HG02571 (cell line): ENCODE data around the gene MAVS.

ENCODE experiments used
- ATAC-seq: cut with Tn5 transposase; IDR thresholded peaks from one replicate; pipeline ENCODE4 v1.9.1; 2021; ENCODE audit warnings: mild to moderate bottlenecking, moderate library complexity; ENCODE audit not compliant: unreplicated experiment

The MAVS gene

GRCh38 chr20:3906744-3907721 lies 60.4 kb downstream of the MAVS start:
- peak; percentile 73 for ATAC-seq

DNA sequence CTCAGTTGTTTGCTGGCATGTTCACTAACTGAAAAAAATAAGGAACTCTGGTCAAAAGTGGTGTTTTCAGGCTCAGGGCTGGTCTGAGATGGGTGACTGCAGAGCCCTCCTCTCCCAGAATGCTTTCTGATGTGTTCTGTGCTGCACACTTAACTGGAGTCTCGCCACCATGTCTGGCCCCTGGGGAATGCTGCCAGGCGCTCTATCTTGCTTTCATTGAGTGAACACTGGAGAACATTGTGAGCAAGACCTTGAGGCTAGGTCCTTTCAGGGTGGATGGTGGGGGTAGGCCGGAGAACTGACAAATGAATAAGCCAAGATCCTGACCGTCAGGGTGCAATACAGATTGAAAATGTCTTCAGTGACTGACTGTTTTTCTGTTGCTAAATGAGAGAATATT lies 62.0 kb downstream of the MAVS start:
- no peak for ATAC-seq

GRCh38 chr20:3909952-3910366 lies 63.3 kb downstream of the MAVS start:
- no peak for ATAC-seq

DNA sequence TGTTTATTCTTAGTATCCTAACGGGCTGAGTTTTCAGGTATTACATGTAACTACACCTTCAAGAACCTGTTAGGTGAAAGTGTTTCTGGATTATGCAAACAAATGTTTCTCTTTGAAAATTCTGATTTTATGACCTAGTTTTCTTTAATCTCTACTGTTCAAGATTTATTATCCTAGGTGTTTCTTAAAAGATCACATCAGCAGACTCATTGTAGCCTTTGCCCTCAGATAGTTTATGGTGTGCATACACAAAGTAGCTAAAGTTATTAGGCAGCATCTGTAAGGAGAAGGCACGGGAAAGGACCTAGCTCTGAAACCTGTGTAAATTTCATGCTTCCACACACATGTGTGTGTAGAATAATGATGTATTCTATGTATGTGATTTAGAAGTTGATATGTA lies 64.2 kb downstream of the MAVS start:
- ATAC-seq: no peak

DNA sequence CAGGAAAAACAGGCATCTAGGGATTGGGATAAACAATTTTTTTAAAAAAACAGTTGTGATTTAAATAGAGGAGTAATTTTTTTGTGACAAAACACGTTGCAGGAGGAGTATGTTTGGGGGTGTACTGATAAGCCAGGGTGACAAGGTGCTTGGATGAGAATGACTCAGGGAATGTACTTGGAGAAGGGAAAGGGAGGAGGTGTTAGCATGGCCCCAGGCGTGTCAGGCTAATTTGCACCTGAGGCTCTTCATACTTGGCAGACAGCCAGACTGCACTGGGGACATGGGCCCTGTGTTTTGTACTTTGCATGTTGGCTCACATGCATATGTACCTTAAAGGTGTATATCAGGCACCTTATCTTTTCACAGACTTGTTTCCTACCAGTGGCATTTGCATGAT lies 65.3 kb downstream of the MAVS start:
- ATAC-seq: no peak

- ATAC-seq: no peak
Measured at GRCh38 chr20:3914446-3914845, 67.8 kb downstream of the MAVS start.

- no peak for ATAC-seq
Measured at GRCh38 chr20:3915691-3916090, 69.1 kb downstream of the MAVS start.

GRCh38 chr20:3916364-3916763 lies 69.7 kb downstream of the MAVS start:
- ATAC-seq: no peak

- ATAC-seq: no peak
Measured at GRCh38 chr20:3919352-3919751, 72.7 kb downstream of the MAVS start.

- no peak for ATAC-seq
Measured at GRCh38 chr20:3922223-3922982, 75.8 kb downstream of the MAVS start.

DNA sequence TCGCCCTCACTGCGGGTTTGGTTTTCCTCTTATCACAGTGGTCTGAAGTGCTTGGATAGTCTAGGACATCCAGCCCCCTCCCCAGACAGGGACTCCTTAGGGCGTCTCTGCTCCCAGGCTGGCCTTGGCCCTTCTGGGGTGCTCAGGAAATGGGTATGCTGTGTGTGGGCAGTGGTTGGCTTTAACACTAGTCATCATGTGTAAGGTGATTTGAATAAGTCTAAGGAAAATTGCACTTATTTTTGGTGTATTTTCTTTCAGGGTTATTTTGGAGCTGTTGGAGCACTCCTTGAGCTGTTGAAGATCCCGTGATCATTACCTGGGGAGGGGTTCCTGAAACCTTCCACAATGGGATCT lies 76.3 kb downstream of the MAVS start:
- no peak for ATAC-seq

GRCh38 chr20:3923818-3924217 lies 77.2 kb downstream of the MAVS start:
- ATAC-seq: no peak

DNA sequence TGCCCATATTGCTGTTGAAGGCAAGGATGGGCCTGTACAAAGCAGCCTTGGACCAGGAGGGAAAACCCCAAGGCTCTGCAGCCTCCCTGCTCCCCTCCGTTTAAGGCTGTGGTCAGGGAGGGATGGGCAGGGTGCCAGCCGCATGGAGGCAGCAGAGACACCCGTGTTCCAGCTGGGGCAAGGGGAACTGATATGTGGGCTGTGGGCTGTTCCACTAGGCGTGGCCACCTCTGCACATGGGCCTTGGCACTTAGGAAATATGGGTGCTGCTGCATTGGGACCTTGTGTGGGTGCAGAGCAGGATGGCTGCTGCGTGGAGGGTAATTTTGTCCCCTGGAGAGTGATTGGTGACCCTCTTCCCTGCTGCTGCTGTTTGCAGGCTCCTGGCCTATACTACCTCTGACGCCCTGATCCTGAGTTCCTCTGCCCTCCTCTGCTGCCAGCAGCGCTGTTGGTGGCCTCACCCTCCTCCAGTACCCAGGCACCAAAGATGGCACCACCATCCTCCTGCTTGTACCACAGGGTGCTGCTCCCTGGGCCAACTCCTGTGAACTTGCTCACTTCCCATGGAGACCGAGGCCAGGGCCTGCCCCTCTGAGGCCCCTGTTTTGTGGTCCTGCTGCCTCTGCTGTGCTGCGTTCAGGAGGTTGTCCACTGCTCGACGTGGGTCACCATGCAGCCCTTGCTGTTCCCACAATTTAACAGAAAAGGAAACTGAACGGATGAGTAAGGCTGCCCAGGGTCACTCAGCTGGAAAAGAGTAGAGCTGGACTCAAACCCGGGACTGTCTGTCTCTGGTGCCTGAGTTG lies 77.9 kb downstream of the MAVS start:
- ATAC-seq: no peak

- ATAC-seq: no peak
Measured at GRCh38 chr20:3925113-3925695, 78.6 kb downstream of the MAVS start.
